HEK293T (cell line): ENCODE measurements around the gene RNF214.
"Not testable (repeated sequence)": the region's sequence is repeated elsewhere in the genome, so short reads cannot be mapped to it uniquely, and the experiment has no call there.

ENCODE experiments used
- CTCF ChIA-PET: fragments of 350-600 bp; formaldehyde crosslinking; extraction: SDS; loops from one replicate; lab custom pipeline; 2021; ENCODE audit warnings: antibody characterized with exemption, inconsistent platforms; lab: Yijun Ruan, JAX
- POLR2A ChIA-PET: fragments of 350-600 bp; formaldehyde crosslinking; extraction: SDS; loops from one replicate; lab custom pipeline; 2020; ENCODE audit warnings: antibody characterized with exemption, inconsistent platforms; lab: Yijun Ruan, JAX
- DNase-seq: peaks from one replicate; pipeline ENCODE4 v3.0.0; 2012; ENCODE audit warnings: mixed read lengths; ENCODE audit errors: extremely low spot score
- ARNT ChIP-seq: fragments of 450-650 bp; IDR thresholded peaks from 2 replicates; pipeline ENCODE4 v1.6.1; 2017; ENCODE audit warnings: mild to moderate bottlenecking
- BHLHE40 ChIP-seq: fragments of 450-650 bp; IDR thresholded peaks from 2 replicates; pipeline ENCODE4 v1.6.1; 2016; ENCODE audit warnings: mild to moderate bottlenecking, moderate library complexity, borderline replicate concordance
- CTBP1 ChIP-seq: fragments of 450-650 bp; IDR thresholded peaks from 2 replicates; pipeline ENCODE4 v1.6.1; 2016; ENCODE audit warnings: borderline replicate concordance
- ELF4 ChIP-seq: fragments of 450-650 bp; IDR thresholded peaks from 2 replicates; pipeline ENCODE4 v1.6.1; 2017; ENCODE audit warnings: antibody characterized with exemption
- FOXA1 ChIP-seq: fragments of 450-650 bp; IDR thresholded peaks from 2 replicates; pipeline ENCODE4 v1.6.1; 2016; ENCODE audit warnings: mild to moderate bottlenecking
- FOXK2 ChIP-seq: fragments of 450-650 bp; IDR thresholded peaks from 2 replicates; pipeline ENCODE4 v1.6.1; 2016; ENCODE audit warnings: mild to moderate bottlenecking
- FOXM1 ChIP-seq: fragments of 450-650 bp; IDR thresholded peaks from 2 replicates; pipeline ENCODE4 v1.6.1; 2017; ENCODE audit warnings: mild to moderate bottlenecking, borderline replicate concordance
- HDGF ChIP-seq: fragments of 450-650 bp; IDR thresholded peaks from 2 replicates; pipeline ENCODE4 v1.6.1; 2017; ENCODE audit warnings: antibody characterized with exemption, borderline replicate concordance
- L3MBTL2 ChIP-seq: fragments of 450-650 bp; conservative IDR thresholded peaks from 2 replicates; pipeline ENCODE4 v1.6.1; 2016; ENCODE audit warnings: mild to moderate bottlenecking
- LEF1 ChIP-seq: fragments of 450-650 bp; IDR thresholded peaks from 2 replicates; pipeline ENCODE4 v1.6.1; 2017; ENCODE audit warnings: mild to moderate bottlenecking, borderline replicate concordance
- NFRKB ChIP-seq: fragments of 450-650 bp; IDR thresholded peaks from 2 replicates; pipeline ENCODE4 v1.6.1; 2016; ENCODE audit warnings: mild to moderate bottlenecking, moderate library complexity
- SP1 ChIP-seq: fragments of 450-650 bp; IDR thresholded peaks from 2 replicates; pipeline ENCODE4 v1.6.1; 2017
- SUZ12 ChIP-seq: fragments of 450-650 bp; IDR thresholded peaks from 2 replicates; pipeline ENCODE4 v1.6.1; 2016; ENCODE audit warnings: mild to moderate bottlenecking
- TARDBP ChIP-seq: fragments of 450-650 bp; IDR thresholded peaks from 2 replicates; pipeline ENCODE4 v1.6.1; 2016
- ZNF384 ChIP-seq: fragments of 450-650 bp; IDR thresholded peaks from 2 replicates; pipeline ENCODE4 v1.6.1; 2016
- TF ChIP-seq, protein P1 (sequence below): fragments of 450-650 bp; IDR thresholded peaks from 2 replicates; pipeline ENCODE4 v1.6.1; 2016

RNF214 gene

GRCh38 chr11:117316197-117316961 lies 83.9 kb downstream of the RNF214 start, which contains the start of gene BACE1:
Gene BACE1 (minus strand): TSS chr11:117316256. CDS start chr11:117315795, 461 bp downstream.
- ChIA-PET POLR2A (interaction anchor here (1.2 to 2.4 kb wide), 2 partner anchors 11 to 20 kb away, joined by 3 to 16 read pairs; partner anchors contain the start of gene CEP164), CTCF (interaction anchor here (1.2 kb wide), 1 partner anchor 20 kb away, joined by 3 read pairs; no protein-coding TSS in a partner anchor)
- TF ChIP-seq ZNF384 (no peak), CTBP1 (no peak), HDGF (no peak), FOXK2 (no peak), FOXM1 (no peak), TARDBP (no peak), BHLHE40 (no peak), NFRKB (no peak), SUZ12 (no peak), SP1 (no peak), FOXA1 (no peak), ELF4 (0 out of 2 replicates have a peak, but pooled peaks have one; percentile 25), L3MBTL2 (no peak), LEF1 (no peak), ARNT (no peak)
- TF ChIP-seq, protein P1, sequence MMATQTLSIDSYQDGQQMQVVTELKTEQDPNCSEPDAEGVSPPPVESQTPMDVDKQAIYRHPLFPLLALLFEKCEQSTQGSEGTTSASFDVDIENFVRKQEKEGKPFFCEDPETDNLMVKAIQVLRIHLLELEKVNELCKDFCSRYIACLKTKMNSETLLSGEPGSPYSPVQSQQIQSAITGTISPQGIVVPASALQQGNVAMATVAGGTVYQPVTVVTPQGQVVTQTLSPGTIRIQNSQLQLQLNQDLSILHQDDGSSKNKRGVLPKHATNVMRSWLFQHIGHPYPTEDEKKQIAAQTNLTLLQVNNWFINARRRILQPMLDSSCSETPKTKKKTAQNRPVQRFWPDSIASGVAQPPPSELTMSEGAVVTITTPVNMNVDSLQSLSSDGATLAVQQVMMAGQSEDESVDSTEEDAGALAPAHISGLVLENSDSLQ, result peak; percentile 64
- DNase-seq, result peak; percentile 91

- ChIA-PET CTCF (interaction anchor here (0.7 kb wide), 1 partner anchor 9 kb away, joined by 7 read pairs; the partner anchor contains the start of gene CEP164), POLR2A (interaction anchor here (1.3 kb wide), 1 partner anchor 9 kb away, joined by 4 read pairs; the partner anchor contains the start of gene CEP164)
- DNase-seq, result no peak
- TF ChIP-seq FOXM1, result no peak
- no peak for TF ChIP-seq FOXK2
- no peak for TF ChIP-seq BHLHE40
- no peak for TF ChIP-seq TARDBP
- TF ChIP-seq ELF4, result no peak
- no peak for TF ChIP-seq LEF1
- no peak for TF ChIP-seq NFRKB
- no peak for TF ChIP-seq CTBP1
- no peak for TF ChIP-seq SP1
- no peak for TF ChIP-seq ARNT
- TF ChIP-seq, protein P1, result no peak
- TF ChIP-seq FOXA1, result no peak
- no peak for TF ChIP-seq L3MBTL2
- no peak for TF ChIP-seq SUZ12
- no peak for TF ChIP-seq HDGF
- no peak for TF ChIP-seq ZNF384
Measured at GRCh38 chr11:117318738-117319137, 86.3 kb downstream of the RNF214 start.

GRCh38 chr11:117319214-117319840 lies 86.9 kb downstream of the RNF214 start:
- TF ChIP-seq SUZ12, result no peak
- no peak for TF ChIP-seq FOXM1
- no peak for TF ChIP-seq L3MBTL2
- no peak for TF ChIP-seq ZNF384
- no peak for TF ChIP-seq ARNT
- no peak for TF ChIP-seq TARDBP
- no peak for TF ChIP-seq SP1
- POLR2A ChIA-PET, result interaction anchor here (1.3 kb wide), 1 partner anchor 8 kb away, joined by 4 read pairs; the partner anchor contains the start of gene CEP164
- CTCF ChIA-PET, result interaction anchor here (0.7 kb wide), 1 partner anchor 9 kb away, joined by 7 read pairs; the partner anchor contains the start of gene CEP164
- DNase-seq, result no peak

DNA sequence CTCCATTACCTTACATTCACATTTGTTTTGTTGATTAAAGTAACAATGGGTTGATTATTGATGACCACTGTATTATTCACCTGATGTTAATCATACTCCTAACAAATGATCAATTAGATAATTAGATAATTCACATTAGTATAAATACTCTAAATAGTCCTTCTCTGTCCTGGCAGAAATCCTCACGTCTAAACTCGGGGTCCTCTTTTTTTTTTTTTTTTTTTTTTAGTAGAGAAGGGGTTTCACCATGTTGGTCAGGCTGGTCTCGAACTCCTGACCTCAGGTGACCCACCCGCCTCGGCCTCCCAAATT lies 94.7 kb downstream of the RNF214 start:
- TF ChIP-seq ZNF384, result peak; percentile 59

DNA sequence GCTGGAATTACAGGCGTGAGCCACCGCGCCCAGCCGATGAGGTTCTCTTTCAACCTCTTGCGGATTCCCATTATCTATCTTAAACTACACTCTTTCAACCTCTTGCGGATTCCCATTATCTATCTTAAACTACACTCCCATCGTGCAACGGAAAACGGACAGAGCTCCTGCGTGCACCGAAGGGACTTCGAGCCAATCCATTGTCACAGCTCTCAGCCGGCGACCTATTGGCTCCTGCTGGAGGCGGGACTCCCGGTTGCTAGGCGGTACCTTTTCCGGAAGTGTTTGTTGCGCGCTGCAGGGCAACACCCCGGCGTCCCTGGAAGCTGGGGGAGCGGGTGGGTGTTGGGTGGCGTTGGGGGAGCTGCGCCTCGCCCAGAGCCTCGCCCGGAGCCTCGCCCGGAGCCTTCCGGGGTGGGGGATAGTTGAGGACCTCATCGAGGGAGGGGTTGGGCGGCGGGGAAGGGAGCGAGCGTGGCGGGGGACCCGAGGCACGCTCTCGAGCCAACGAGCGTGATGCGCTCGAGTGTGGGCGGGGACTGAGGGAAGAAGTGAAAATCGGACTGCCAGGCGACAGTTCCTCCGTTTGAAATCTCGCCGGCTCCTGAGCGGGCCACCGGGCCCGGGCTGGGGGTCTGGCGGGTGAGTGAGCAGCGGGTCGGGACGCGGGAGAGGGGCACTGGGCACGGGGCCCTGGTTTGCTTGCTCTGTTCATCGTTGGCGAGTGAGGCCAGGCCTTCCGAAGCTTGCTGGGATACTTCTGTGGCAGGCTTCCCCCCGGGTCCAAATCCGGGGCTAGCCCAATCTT lies 95.3 kb downstream of the RNF214 start, which contains the start of gene CEP164:
CEP164 (plus strand) TSS at position 288 of the 808 bp plus-strand sequence. CDS start 10,733 bp downstream, outside the sequence.
- TF ChIP-seq, protein P1, result peak; percentile 93
- TF ChIP-seq ELF4 (peak; percentile 85), ARNT (no peak), SP1 (no peak), L3MBTL2 (peak; percentile 87), ZNF384 (no peak)
- ChIA-PET POLR2A (interaction anchor here (1.0 to 1.9 kb wide), 5 partner anchors 9 to 95 kb away, joined by 4 to 16 read pairs (median 6); partner anchors contain the start of genes BACE1, PCSK7 and RNF214), CTCF (interaction anchor here (0.5 to 1.3 kb wide), 4 partner anchors 9 to 102 kb away, joined by 3 to 7 read pairs (median 3); no protein-coding TSS in a partner anchor)
- DNase-seq, result peak; percentile 97

More for the DNA sequence above, 94.7 kb downstream of the RNF214 start:
- DNase-seq, result not testable (repeated sequence)
- CTCF ChIA-PET, result interaction anchor here (1.2 to 1.3 kb wide), 2 partner anchors 20 to 99 kb away, joined by 3 read pairs; no protein-coding TSS in a partner anchor
- POLR2A ChIA-PET, result interaction anchor here (1.0 to 1.9 kb wide), 2 partner anchors 8 to 11 kb away, joined by 4 to 16 read pairs; partner anchors contain the start of gene BACE1
